DOHH2 (cell line): ENCODE measurements around the gene TNFRSF4.

Experiments
- EZH2phosphoT487 ChIP-seq: fragments of 200-600 bp; sonication (generic); IDR thresholded peaks from 2 replicates; pipeline ENCODE4 v1.6.1; 2017; ENCODE audit warnings: borderline replicate concordance, mild to moderate bottlenecking, antibody characterized with exemption, low read length, moderate library complexity, mixed read lengths
- TF ChIP-seq, protein P1 (sequence below): fragments of 200-600 bp; sonication (generic); IDR thresholded peaks from one replicate; pipeline ENCODE4 v1.5.1; 2014; ENCODE audit warnings: antibody characterized with exemption, mild to moderate bottlenecking, low read depth, low read length; ENCODE audit not compliant: poor library complexity, severe bottlenecking

DNA sequence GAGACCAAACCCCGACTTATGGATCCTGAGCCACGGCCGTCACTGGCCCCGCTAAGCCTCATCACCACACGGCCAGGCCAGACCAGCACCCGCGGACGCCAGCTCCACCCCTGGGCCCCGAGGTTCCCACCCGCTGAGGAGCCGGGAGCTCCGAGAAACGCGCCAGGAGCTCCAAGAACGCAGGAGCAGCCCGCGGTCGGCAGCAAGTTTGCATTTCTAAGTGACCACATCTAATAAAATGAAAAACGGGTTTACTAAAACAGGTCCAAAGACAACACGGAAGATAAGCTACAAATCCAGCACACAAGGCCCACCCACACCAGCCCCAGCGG is 40.7 kb upstream of the TNFRSF4 start:
- TF ChIP-seq, protein P1, sequence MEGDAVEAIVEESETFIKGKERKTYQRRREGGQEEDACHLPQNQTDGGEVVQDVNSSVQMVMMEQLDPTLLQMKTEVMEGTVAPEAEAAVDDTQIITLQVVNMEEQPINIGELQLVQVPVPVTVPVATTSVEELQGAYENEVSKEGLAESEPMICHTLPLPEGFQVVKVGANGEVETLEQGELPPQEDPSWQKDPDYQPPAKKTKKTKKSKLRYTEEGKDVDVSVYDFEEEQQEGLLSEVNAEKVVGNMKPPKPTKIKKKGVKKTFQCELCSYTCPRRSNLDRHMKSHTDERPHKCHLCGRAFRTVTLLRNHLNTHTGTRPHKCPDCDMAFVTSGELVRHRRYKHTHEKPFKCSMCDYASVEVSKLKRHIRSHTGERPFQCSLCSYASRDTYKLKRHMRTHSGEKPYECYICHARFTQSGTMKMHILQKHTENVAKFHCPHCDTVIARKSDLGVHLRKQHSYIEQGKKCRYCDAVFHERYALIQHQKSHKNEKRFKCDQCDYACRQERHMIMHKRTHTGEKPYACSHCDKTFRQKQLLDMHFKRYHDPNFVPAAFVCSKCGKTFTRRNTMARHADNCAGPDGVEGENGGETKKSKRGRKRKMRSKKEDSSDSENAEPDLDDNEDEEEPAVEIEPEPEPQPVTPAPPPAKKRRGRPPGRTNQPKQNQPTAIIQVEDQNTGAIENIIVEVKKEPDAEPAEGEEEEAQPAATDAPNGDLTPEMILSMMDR = no peak
- no peak for TF ChIP-seq EZH2phosphoT487
